Nucleus accumbens (tissue), 56 donors: ENCODE measurements around the gene SIAH2.
A peak's percentile ranks its signal among the peaks of the same experiment; 100 is the strongest.
"Not testable (repeated sequence)": the region's sequence is repeated elsewhere in the genome, so short reads cannot be mapped to it uniquely, and the experiment has no call there.

Experiments
- DNase-seq, 56 donors: peaks; one replicate each; lab custom pipeline; 2025; lab: John Stamatoyannopoulos, UW

Gene SIAH2, protein sequence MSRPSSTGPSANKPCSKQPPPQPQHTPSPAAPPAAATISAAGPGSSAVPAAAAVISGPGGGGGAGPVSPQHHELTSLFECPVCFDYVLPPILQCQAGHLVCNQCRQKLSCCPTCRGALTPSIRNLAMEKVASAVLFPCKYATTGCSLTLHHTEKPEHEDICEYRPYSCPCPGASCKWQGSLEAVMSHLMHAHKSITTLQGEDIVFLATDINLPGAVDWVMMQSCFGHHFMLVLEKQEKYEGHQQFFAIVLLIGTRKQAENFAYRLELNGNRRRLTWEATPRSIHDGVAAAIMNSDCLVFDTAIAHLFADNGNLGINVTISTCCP

GRCh38 chr3:150763122-150763840 lies at the start of gene SIAH2:
Gene SIAH2 (minus strand): TSS chr3:150763169. CDS start chr3:150762849, 320 bp downstream.
- peak; percentile 37 to 98 (median 94) for DNase-seq

- no peak for DNase-seq
These were observed 49.0 kb upstream of the SIAH2 start for GRCh38 chr3:150811984-150812383.

- no peak for DNase-seq
These were observed 47.7 kb upstream of the SIAH2 start for GRCh38 chr3:150810641-150811040.

GRCh38 chr3:150806185-150806835 lies 43.3 kb upstream of the SIAH2 start:
- DNase-seq: no peak

- no peak for DNase-seq
These were observed 42.4 kb upstream of the SIAH2 start for GRCh38 chr3:150805354-150805753.

- no peak for DNase-seq
These were observed 40.5 kb upstream of the SIAH2 start for GRCh38 chr3:150803440-150803985.

DNA sequence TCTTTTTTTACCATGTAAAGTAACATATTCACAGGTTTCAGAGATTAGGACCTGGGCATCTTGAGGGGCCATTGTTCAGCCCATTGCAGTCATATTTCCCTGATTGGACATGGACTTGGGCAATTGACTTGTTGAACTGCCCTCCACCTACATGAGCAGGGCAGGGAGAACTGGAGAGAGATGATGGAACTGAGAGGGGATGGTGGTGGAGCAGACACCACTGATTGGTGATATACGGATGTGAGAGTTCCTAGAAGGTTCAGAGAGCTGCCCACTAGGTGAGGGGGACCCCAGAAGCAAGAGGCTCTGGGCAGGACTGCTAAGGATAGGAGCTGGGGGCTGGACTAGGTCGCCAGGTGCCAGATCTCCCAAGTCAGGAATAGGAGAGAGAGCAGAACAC lies 37.8 kb upstream of the SIAH2 start:
- no peak for DNase-seq

DNA sequence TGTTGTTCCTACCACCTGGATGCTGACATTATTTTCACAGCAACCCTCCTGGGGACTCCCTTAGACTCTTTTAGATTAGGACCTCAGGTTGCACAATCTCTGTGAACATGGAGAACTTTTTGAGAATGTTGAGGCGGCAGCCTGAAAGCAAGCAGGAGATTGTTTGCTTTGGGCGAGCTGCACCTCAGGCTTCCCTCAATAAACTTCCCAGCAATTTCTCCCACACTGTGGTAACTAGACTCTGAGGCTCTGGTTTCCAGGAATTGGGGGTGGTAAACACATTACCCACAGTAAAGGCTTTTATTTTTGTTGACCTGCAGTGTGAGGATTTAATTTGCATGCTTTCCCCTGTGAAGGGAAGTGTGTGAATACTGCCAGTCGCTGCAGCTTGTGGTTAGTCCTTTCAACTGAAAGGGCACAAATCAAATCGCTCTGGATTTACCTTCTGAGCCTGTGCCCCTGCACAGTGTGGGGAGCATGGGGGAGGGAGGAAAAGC lies 35.2 kb upstream of the SIAH2 start:
- no peak for DNase-seq

DNA sequence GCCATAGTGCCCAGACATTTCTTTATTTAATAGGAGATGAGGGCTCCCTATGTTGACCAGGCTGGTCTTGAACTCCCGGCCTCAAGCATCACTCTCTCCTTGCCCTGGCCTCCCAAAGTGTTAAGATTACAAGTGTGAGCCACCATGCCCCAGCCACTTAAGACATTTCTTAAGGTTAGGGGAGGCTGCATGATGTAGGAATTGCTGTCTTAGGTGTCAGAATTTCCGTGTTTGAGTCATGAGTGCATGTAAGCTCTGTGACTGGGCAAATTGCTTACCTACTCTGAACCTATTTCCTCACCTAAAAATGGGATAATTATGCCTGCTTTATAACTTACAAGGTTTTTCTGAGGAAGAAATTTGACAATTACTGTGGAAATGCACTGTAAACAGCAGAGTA lies 34.2 kb upstream of the SIAH2 start:
- no peak for DNase-seq

DNA sequence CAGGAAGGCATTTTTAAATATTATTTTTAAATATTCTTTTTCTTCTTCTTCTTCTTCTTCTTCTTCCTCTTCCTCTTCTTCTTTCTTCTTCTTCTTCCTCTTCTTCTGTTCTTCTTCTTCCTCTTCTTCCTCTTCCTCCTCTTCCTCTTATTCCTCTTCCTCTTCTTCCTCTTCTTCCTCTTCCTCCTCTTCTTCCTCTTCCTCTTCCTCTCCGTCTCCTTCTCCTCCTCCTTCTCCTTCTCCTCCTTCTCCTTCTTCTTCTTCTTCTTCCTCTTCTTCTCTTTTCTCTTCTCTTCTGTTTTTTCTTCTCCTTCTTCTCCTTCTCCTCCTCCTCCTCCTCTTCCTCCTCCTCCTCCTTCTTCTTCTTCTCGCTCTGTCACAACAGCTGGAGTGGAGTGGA lies 33.6 kb upstream of the SIAH2 start:
- DNase-seq: not testable (repeated sequence)

DNA sequence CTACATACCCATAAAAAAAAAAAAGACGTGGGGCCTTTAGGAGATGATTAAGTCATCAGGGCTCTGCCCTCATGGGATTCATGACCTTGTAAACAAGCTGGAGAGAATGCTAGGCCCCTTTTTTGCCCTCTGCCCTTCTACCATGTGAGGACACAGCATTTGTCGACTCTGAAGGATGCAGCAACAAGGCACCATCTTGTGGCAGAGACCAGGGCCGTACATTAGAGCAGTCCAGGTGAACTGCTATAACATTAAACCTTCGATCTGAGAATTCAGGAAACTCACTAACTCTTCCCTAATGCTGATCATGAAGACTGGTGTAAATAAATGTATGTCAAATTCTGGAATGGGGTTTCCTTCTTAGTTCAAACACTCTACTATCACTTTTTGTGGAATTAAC lies 30.7 kb upstream of the SIAH2 start:
- DNase-seq: no peak

DNA sequence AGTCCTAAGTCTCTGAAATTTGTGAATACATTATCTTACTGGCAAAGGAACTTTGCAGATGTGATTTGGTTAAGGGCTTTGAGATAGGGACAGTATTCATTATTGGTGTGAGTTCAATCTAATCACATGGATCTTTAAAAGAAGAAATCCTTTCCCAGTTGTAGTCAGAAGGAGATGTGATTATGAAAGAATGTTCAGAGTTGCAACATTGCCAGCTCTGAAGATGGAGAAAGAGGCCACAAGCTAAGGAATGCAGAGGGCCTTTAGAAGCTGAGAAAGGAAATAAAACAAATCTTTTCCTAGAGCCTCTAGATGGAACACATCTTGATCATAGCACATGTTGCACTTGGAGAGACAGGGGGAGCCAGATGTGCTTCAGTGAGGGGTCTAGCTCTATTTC lies 27.7 kb upstream of the SIAH2 start:
- DNase-seq: no peak

GRCh38 chr3:150789451-150789850 lies 26.5 kb upstream of the SIAH2 start:
- no peak for DNase-seq

GRCh38 chr3:150787741-150788370 lies 24.9 kb upstream of the SIAH2 start:
- DNase-seq: peak in 54 of 56 donors; percentile 6 to 91 (median 57)

DNA sequence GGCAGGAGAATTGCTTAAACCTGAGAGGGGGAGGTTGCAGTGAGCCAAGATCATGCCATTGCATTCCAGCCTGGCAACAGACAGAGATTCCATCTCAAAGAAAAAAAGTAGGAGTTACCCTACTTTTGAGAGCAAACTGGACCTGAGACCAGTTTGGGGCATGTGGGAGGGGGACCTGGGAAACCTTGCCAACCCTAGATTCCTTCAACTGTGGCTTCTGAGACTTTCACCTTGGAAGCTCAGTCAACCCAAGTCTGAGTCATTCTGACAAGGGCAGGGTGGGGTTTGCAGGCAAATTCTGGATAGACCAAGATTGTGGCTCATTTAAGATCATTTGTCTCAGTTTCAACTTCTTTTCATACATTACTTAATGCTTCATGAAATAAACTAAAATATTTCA lies 23.8 kb upstream of the SIAH2 start:
- no peak for DNase-seq

DNA sequence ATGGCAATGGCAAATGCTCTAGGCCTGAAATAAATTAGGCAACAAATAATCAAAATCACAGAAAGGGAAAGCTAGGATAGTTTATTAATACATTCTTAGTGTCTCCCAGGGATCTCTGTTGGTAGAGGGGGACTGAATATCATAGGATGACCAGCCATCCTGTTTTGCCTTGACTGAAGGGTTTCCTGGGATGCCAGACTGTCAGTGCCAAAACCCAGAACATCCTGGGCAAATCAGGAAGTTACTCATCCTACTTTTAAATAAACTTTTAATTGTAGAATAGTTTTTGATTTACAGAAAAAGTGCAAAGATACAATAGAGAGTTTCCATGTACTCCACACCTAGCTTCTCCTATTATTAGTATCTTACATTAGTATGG lies 21.8 kb upstream of the SIAH2 start:
- no peak for DNase-seq

GRCh38 chr3:150783920-150784746 lies 21.2 kb upstream of the SIAH2 start:
- DNase-seq: no peak

- DNase-seq: no peak
These were observed 20.3 kb upstream of the SIAH2 start for GRCh38 chr3:150783316-150783715.

GRCh38 chr3:150779402-150779858 lies 16.5 kb upstream of the SIAH2 start:
- no peak for DNase-seq
